ENCODE data around the gene TUBB2A. TPM values are rescaled to one million over a fixed set of nuclear protein-coding genes. Genes with fewer than 3 reads are reported as not detected.
"Not testable (repeated sequence)": the region's sequence is repeated elsewhere in the genome, so short reads cannot be mapped to it uniquely, and the experiment has no call there.

TUBB2A gene
- total and polyA plus RNA-seq, 2 of the 8 experiments (the other 6 are each of a cell fraction or from before 2014, with no cell fraction given), result 315 to 330 TPM

GRCh38 chr6:3172789-3173188 is 15.4 kb upstream of the TUBB2A start:
- not testable (repeated sequence) for FAIRE-seq; H2AFZ ChIP-seq (ENCODE audit: low read length); H4K20me1 ChIP-seq (replicated peaks in 1 of 2; ENCODE audit: control insufficient read depth in 1 of 2, insufficient read depth in 2 of 2, low read length in 2 of 2); H2BK20ac ChIP-seq (ENCODE audit: low read length); H3K56ac ChIP-seq (replicated peaks; ENCODE audit: insufficient read length, low read depth, low read length); H3K36me3 ChIP-seq (ENCODE audit: control insufficient read depth in 2 of 4, insufficient read depth in 4 of 4, low read length in 3 of 4); H3K23ac ChIP-seq (ENCODE audit: insufficient read length); H3K79me1 ChIP-seq (ENCODE audit: low read depth, low read length); H3K4me1 ChIP-seq (replicated peaks in 1 of 4; ENCODE audit: control insufficient read depth in 3 of 4, insufficient read depth in 4 of 4, low read length in 3 of 4); H2BK12ac ChIP-seq (ENCODE audit: low read depth, low read length); H3K9ac ChIP-seq (replicated peaks in 1 of 4; ENCODE audit: extremely low read depth in 1 of 4, low read depth in 3 of 4, low read length in 3 of 4); H2BK15ac ChIP-seq (ENCODE audit: low read length); H3K14ac ChIP-seq (ENCODE audit: insufficient read length); H3K23me2 ChIP-seq (ENCODE audit: low read depth, low read length); H4K8ac ChIP-seq (ENCODE audit: extremely low read depth, insufficient read depth, low read length); H2BK120ac ChIP-seq (replicated peaks; ENCODE audit: low read depth, low read length); H4K91ac ChIP-seq (replicated peaks; ENCODE audit: insufficient read length, low read length); H3K27me3 ChIP-seq (replicated peaks in 1 of 4; ENCODE audit: control insufficient read depth in 3 of 4, extremely low read depth in 1 of 4, insufficient read depth in 3 of 4, low read length in 3 of 4); H3K9me3 ChIP-seq (ENCODE audit: insufficient read depth in 2 of 2, low read depth in 1 of 2, low read length in 1 of 2); H3K4me3 ChIP-seq (ENCODE audit: extremely low read depth in 1 of 4, insufficient read depth in 2 of 4, low read depth in 3 of 4, low read length in 4 of 4); H3K27ac ChIP-seq (ENCODE audit: low read depth, low read length); H3K4ac ChIP-seq (replicated peaks; ENCODE audit: insufficient read length, low read depth, low read length); H3K79me2 ChIP-seq (ENCODE audit: control insufficient read depth in 1 of 2, insufficient read depth in 2 of 2, low read length in 2 of 2); H3K18ac ChIP-seq (ENCODE audit: extremely low read depth, low read length); H3K4me2 ChIP-seq (ENCODE audit: insufficient read depth in 1 of 2, low read depth in 2 of 2, low read length in 2 of 2); H2BK5ac ChIP-seq (ENCODE audit: low read depth, low read length); H2AK5ac ChIP-seq (ENCODE audit: low read depth, low read length); H4K5ac ChIP-seq (ENCODE audit: insufficient read length, low read depth, low read length); DNase-seq (ENCODE audit: low read depth in 1 of 2, low spot score in 2 of 2)
- CTCF ChIA-PET (ENCODE audit: partially characterized antibody), result interaction anchor here (1.2 to 3.7 kb wide), 2 partner anchors 67 to 78 kb away, joined by 3 to 13 read pairs; no protein-coding TSS in a partner anchor
- 88 to 100% methylated on average over 1 to 4 of the region's 4 CpGs for WGBS, 2 experiments (ENCODE audit: extremely low coverage in 1 of 2, insufficient coverage in 1 of 2, insufficient read length in 1 of 2, insufficient replicate concordance in 2 of 2, low coverage in 1 of 2, low lambda C conversion rate in 2 of 2, missing lambda C conversion rate in 1 of 2)
- POLR2A ChIA-PET (ENCODE audit: partially characterized antibody), result interaction anchor here (2.6 kb wide), 1 partner anchor 14 kb away, joined by 13 read pairs; no protein-coding TSS in a partner anchor
